Measurements from ENCODE around the gene ANKRD35.

Gene ANKRD35

DNA sequence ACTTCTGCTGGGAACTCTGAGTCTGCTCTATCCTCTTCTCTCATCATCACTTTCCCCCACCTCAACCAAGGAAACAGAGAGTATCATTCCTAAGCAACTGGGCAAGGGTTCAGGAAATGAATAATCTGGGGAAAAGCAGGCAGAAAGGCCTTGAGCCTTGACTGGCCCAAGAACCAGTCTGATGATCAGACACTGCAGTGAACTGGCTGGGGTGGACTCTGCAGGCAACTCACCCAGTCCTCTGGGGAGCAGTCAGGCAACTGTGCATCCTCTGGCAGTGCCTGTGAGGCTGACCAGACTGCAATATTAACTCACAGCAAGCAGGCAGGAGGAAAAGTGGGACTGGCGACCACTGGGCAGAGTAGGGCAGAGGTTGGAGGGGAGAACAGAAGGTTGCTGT is 991 bp downstream of the ANKRD35 start:
- TF ChIP-seq CTCF (IDR thresholded peaks at IDR 0.05; ENCODE audit: low read depth, low read length) = no peak
- DNase-seq (ENCODE audit: extremely low read depth, low read depth) = no peak

- no peak for TF ChIP-seq CTCF (IDR thresholded peaks at IDR 0.05; ENCODE audit: low read depth, low read length)
- DNase-seq (ENCODE audit: extremely low read depth, low read depth) = no peak
These were observed 5.9 kb downstream of the ANKRD35 start for GRCh38 chr1:145879775-145880174.

- TF ChIP-seq CTCF (IDR thresholded peaks at IDR 0.05; ENCODE audit: low read depth, low read length) = no peak
- DNase-seq (ENCODE audit: extremely low read depth, low read depth) = no peak
These were observed 6.9 kb downstream of the ANKRD35 start for GRCh38 chr1:145878724-145879123.

- DNase-seq (ENCODE audit: extremely low read depth, low read depth) = no peak
- no peak for TF ChIP-seq CTCF (IDR thresholded peaks at IDR 0.05; ENCODE audit: low read depth, low read length)
These were observed 7.7 kb downstream of the ANKRD35 start for GRCh38 chr1:145877923-145878486.

- no peak for TF ChIP-seq CTCF (IDR thresholded peaks at IDR 0.05; ENCODE audit: low read depth, low read length)
- DNase-seq (ENCODE audit: extremely low read depth, low read depth) = no peak
These were observed 11.0 kb downstream of the ANKRD35 start for GRCh38 chr1:145874646-145875045.

DNA sequence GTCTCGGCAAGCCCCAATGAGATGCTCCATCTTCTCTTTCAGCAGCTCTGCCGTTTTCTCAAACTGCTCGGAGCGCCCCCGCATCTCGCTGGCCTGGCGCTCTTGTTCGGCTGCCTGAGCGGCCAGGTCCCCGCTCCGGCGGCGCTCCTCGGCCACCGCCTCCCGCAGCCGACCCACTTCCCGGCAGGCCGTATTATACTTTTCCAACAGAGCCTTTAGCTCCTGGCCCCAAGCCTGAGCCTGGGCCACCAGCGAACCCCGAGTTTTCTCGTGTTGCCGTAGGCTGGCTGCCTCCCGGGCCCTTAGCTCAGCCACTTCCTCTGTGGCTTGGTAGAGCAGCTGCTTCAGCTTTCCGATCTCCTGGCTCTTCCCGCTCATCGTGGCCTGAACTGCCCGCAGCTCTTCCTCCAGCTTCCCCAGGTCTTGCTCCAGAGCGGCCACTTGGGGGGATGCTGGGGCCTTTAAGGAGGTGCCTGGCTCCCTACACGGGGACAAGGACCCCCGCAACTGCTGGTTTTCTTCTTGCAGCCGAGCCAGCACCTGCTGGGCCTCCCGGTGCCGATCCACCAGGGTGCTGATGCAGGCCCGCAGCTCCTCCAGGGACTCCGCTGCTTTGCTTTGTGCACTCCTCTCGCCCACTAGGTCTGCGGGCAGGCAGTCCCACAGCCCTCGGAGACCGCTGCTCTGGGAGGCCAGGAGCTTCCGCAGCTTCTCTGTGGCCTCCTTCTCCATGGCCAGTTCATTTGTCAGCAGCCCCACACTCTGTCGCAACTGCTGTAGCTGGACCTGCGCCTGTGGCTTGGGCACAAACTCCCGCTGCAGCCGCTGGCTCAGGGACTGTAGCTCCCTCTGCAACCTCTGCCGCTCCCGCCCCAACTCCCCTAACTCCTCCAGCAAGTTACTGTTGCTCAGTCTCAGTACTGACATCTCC is 13.4 kb downstream of the ANKRD35 start:
- no peak for TF ChIP-seq CTCF (IDR thresholded peaks at IDR 0.05; ENCODE audit: low read depth, low read length)
- no peak for DNase-seq (ENCODE audit: extremely low read depth, low read depth)

DNA sequence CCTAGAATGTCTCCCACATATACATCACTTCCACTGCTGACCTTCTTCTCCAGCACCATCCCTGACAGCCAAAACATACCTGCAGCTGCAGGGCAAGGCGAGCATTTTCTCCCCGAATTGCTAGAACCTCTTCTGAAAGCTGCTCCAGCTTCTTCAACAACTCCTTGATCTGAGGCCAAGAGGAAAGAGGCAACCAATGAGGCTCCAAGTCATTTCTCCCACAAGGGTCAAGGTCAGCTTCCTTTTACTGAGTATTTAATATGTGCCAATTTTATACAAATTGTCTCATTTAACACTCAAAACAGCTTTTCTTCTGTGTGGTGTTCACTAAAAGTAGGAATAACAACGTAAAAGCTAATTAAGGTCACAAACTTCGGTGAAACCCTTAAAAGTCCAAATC is 17.4 kb downstream of the ANKRD35 start:
- TF ChIP-seq CTCF (IDR thresholded peaks at IDR 0.05; ENCODE audit: low read depth, low read length) = no peak
- no peak for DNase-seq (ENCODE audit: extremely low read depth, low read depth)

Measured in AG09319 (cell line).